Measurements from ENCODE around the gene RHOBTB3.

Gene RHOBTB3

GRCh38 chr5:95842854-95843544 lies 111.9 kb downstream of the RHOBTB3 start:
- peak; percentile 82 for DNase-seq

GRCh38 chr5:95843733-95844223 lies 112.6 kb downstream of the RHOBTB3 start:
- no peak for DNase-seq

- no peak for DNase-seq
Measured at GRCh38 chr5:95845391-95845790, 114.3 kb downstream of the RHOBTB3 start.

Measured in activated CD8-positive, alpha-beta memory T cell treated with anti-CD3 and anti-CD28 coated beads for 24 hours (primary cell).